Common myeloid progenitor, CD34-positive (primary cell): Measurements from ENCODE around the gene RNF44.

ENCODE experiments used
- CTCF ChIA-PET: fragments of 350-600 bp; sonication (Branson Sonifier 250); formaldehyde crosslinking; loops from one replicate; lab custom pipeline; 2021; ENCODE audit warnings: antibody characterized with exemption; lab: Charles Lee
- POLR2A ChIA-PET: fragments of 350-600 bp; sonication (Branson Sonifier 250); formaldehyde crosslinking; loops from one replicate; lab custom pipeline; 2021; ENCODE audit warnings: antibody characterized with exemption; lab: Charles Lee
- DNase-seq, 3 donors: peaks; one replicate each; pipeline versions ENCODE4 v3.0.0 to v3.0.0-alpha.2; 2013
- H3K27ac ChIP-seq, 2 experiments: 1 replicate in 1 of 2; 2 replicates in 1 of 2; pipeline ENCODE4 v1.7.0; 2013; ENCODE audit warnings: inconsistent platforms in 2 of 2, low read length in 2 of 2, mild to moderate bottlenecking in 2 of 2, low read depth in 1 of 2, moderate library complexity in 1 of 2; ENCODE audit not compliant: severe bottlenecking in 2 of 2, insufficient read depth in 1 of 2, poor library complexity in 1 of 2
- H3K27me3 ChIP-seq, 5 experiments: replicated peaks in 2 of 5; 1 replicate in 3 of 5; 2 replicates in 2 of 5; pipeline versions ENCODE4 v1.6.1 to v1.7.0; 2013; ENCODE audit warnings: low read length in 4 of 5, mild to moderate bottlenecking in 2 of 5, moderate library complexity in 2 of 5, inconsistent platforms in 1 of 5; ENCODE audit not compliant: insufficient read depth in 5 of 5, control insufficient read depth in 4 of 5
- H3K36me3 ChIP-seq, 4 experiments: 1 replicate in 2 of 4; 2 replicates in 2 of 4; pipeline versions ENCODE4 v1.6.1 to v1.7.0; 2013; ENCODE audit warnings: low read length in 3 of 4, control low read depth in 1 of 4, mild to moderate bottlenecking in 1 of 4; ENCODE audit not compliant: control insufficient read depth in 4 of 4, insufficient read depth in 4 of 4
- H3K4me1 ChIP-seq, 4 experiments: 1 replicate in 3 of 4; 2 replicates in 1 of 4; pipeline versions ENCODE4 v1.6.1 to v1.7.1; 2013; ENCODE audit warnings: low read length in 3 of 4, mild to moderate bottlenecking in 3 of 4, control low read depth in 1 of 4, inconsistent platforms in 1 of 4, moderate library complexity in 1 of 4; ENCODE audit not compliant: control insufficient read depth in 4 of 4, insufficient read depth in 4 of 4; ENCODE audit errors: control extremely low read depth in 1 of 4
- H3K4me3 ChIP-seq, 7 experiments: 1 replicate in 4 of 7; 2 replicates in 3 of 7; pipeline versions ENCODE4 v1.5.1 to v1.7.0; 2013; ENCODE audit warnings: mild to moderate bottlenecking in 7 of 7, low read length in 6 of 7, moderate library complexity in 6 of 7, inconsistent platforms in 2 of 7, low read depth in 2 of 7, control low read depth in 1 of 7; ENCODE audit not compliant: insufficient read depth in 4 of 7, control insufficient read depth in 1 of 7; ENCODE audit errors: extremely low read depth in 1 of 7
- H3K9me3 ChIP-seq, 5 experiments: 1 replicate in 4 of 5; 2 replicates in 1 of 5; pipeline versions ENCODE4 v1.6.1 to v1.7.1; 2013; ENCODE audit warnings: low read length in 4 of 5, mild to moderate bottlenecking in 2 of 5, inconsistent platforms in 1 of 5, low read depth in 1 of 5, moderate library complexity in 1 of 5; ENCODE audit not compliant: control insufficient read depth in 4 of 5, insufficient read depth in 2 of 5; ENCODE audit errors: control extremely low read depth in 1 of 5
- WGBS: methylation state at CpG from one replicate; pipeline ENCODE4 v1.1.5; 2013; ENCODE audit not compliant: insufficient coverage; 5-methylcytosine and 5-hydroxymethylcytosine counted together

RNF44 gene

GRCh38 chr5:176575488-176576422 is 38.6 kb upstream of the RNF44 start:
- peaks cover 0 to 5% (median 2%) of the 10 kb centered on the region in 5 experiments for H3K27me3 ChIP-seq
- 97% methylated on average over 33 of the region's 37 CpGs for WGBS
- no peak overlapping the region for H3K4me3 ChIP-seq
- no peak overlapping the region for H3K27ac ChIP-seq
- no peak for DNase-seq
- H3K36me3 ChIP-seq, result no peaks in the 10 kb centered on the region
- no peaks in the 10 kb centered on the region for H3K4me1 ChIP-seq
- POLR2A ChIA-PET, result no interaction called here
- H3K9me3 ChIP-seq, result no peaks in the 10 kb centered on the region
- CTCF ChIA-PET, result interaction anchor here (1.3 to 1.8 kb wide), 3 partner anchors 10 to 42 kb away, joined by 4 to 6 read pairs (median 5); no protein-coding TSS in a partner anchor

DNA sequence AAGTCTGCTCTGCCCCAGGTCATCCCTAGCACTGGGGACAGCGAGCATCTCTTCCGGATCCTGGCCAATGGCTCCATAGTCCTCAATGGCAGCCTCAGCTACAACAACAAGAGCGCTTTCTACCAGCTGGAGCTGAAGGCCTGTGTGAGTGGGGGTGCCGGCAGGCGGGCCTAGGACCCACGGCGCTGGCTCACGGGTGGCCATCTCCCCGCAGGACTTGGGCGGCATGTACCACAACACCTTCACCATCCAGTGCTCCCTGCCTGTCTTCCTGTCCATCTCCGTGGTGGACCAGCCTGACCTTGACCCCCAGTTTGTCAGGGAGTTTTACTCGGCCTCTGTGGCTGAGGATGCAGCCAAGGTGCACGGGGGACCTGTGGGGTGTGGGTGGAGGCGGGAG is 37.9 kb upstream of the RNF44 start:
- Histone ChIP-seq H3K27ac (no peak overlapping the region), H3K4me1 (no peaks in the 10 kb centered on the region), H3K4me3 (no peak overlapping the region), H3K9me3 (no peaks in the 10 kb centered on the region), H3K27me3 (peaks cover 0 to 5% (median 2%) of the 10 kb centered on the region in 5 experiments), H3K36me3 (no peaks in the 10 kb centered on the region)
- 97% methylated on average over 7 of the region's 14 CpGs for WGBS
- POLR2A ChIA-PET, result no interaction called here
- DNase-seq, result no peak
- CTCF ChIA-PET, result interaction anchor here (0.6 to 1.9 kb wide), 5 partner anchors 11 to 42 kb away, joined by 3 to 6 read pairs (median 5); no protein-coding TSS in a partner anchor

DNA sequence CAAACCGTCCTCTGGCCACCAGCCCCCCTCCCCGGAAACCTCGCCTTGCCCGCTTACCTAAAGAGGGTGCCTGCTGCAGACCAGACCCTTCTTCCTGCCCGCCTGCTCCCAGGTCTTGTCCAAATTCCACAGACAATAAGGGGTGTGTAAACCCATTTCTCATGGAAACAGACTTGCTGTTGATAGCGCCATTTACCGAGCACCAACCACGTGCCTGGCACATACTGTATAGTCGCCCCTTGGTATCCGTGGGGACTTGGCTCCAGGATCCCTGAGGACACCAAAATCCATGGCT is 37.0 kb upstream of the RNF44 start:
- DNase-seq, result no peak
- ChIA-PET POLR2A (interaction anchor here (1.0 kb wide), 1 partner anchor 13 kb away, joined by 3 read pairs; no protein-coding TSS in a partner anchor), CTCF (interaction anchor here (0.9 to 2.1 kb wide), 8 partner anchors 11 to 158 kb away, joined by 3 to 6 read pairs (median 4); no protein-coding TSS in a partner anchor)
- 51% methylated on average over 10 of the region's 10 CpGs for WGBS
- H3K4me1 ChIP-seq, result no peaks in the 10 kb centered on the region
- no peak overlapping the region for H3K27ac ChIP-seq
- H3K27me3 ChIP-seq, result peaks cover 0 to 5% (median 2%) of the 10 kb centered on the region in 5 experiments
- H3K36me3 ChIP-seq, result no peaks in the 10 kb centered on the region
- no peaks in the 10 kb centered on the region for H3K9me3 ChIP-seq
- no peak overlapping the region for H3K4me3 ChIP-seq

DNA sequence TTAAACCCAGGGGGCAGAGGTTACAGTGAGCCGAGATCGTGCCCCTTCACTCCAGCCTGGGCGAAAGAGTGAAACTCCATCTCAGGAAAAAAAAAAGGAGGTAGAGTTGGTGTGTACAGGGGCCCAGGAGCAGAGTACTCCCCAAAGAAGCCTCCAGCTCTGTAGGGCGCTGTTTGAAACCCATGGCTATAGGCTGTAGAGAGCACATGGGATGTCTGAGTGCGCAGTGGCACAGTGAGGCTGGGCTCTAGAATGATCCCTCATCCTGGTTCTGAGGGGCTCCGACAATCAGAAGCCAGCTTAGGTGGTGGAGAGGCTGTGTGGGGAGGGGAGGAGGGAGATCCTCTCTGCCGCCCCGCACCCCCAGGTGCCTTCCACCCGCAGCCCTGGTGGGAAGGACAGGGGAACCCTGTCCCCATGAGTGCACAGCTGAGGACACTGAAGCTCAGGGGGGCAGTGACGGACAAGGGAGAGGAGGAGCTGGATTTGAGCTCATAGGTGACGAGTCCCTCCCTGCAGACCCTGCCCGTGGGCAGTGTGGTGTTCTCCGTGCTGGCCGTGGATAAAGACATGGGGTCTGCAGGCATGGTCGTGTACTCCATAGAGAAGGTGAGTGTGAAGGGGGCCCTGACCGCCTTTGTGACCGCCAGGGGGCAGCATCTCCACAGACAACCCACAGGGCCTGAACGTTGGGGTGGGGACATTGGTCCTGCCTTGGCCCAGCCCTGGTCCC is 36.5 kb upstream of the RNF44 start:
- no peak overlapping the region for H3K4me3 ChIP-seq
- H3K4me1 ChIP-seq, result no peaks in the 10 kb centered on the region
- ChIA-PET POLR2A (interaction anchor here (1.0 kb wide), 1 partner anchor 14 kb away, joined by 3 read pairs; no protein-coding TSS in a partner anchor), CTCF (interaction anchor here (0.5 to 2.6 kb wide), 21 partner anchors 11 to 158 kb away, joined by 3 to 16 read pairs (median 3); partner anchors contain the start of gene TSPAN17)
- peak; percentile 47 to 72 (median 67) for DNase-seq
- H3K27me3 ChIP-seq, result peaks cover 0 to 5% (median 2%) of the 10 kb centered on the region in 5 experiments
- H3K9me3 ChIP-seq, result no peaks in the 10 kb centered on the region
- no peak overlapping the region for H3K27ac ChIP-seq
- WGBS, result 43% methylated on average over 16 of the region's 18 CpGs
- no peaks in the 10 kb centered on the region for H3K36me3 ChIP-seq

DNA sequence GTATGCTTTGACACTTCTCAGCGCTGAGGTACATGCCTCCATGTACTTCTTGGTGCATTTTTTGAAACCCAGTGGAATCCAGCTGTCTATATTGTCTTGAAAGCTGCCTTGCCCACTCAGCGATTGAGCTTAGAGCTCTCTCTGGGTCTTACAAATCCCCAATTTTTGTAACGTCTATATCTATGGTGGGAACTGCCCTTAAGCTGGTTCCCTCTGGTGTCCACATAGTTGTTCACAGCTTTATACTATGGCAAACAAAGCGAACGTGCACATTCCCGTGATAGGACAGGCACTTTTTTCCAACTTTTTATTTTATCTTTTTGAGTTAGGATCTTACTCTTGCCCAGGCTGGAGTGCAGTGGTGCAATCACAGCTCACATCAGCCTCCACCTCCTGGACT is 32.8 kb upstream of the RNF44 start:
- Histone ChIP-seq H3K36me3 (no peaks in the 10 kb centered on the region), H3K27me3 (peaks cover 0 to 5% (median 2%) of the 10 kb centered on the region in 5 experiments), H3K9me3 (peaks cover 0 to 4% (median 0%) of the 10 kb centered on the region in 5 experiments), H3K4me3 (no peak overlapping the region), H3K4me1 (no peaks in the 10 kb centered on the region), H3K27ac (no peak overlapping the region)
- DNase-seq, result peak; percentile 28 to 55 (median 41)
- WGBS, result 60% methylated on average over 6 of the region's 6 CpGs
- POLR2A ChIA-PET, result no interaction called here
- CTCF ChIA-PET, result interaction anchor here (0.8 to 1.5 kb wide), 9 partner anchors 9 to 210 kb away, joined by 3 to 6 read pairs (median 4); no protein-coding TSS in a partner anchor

DNA sequence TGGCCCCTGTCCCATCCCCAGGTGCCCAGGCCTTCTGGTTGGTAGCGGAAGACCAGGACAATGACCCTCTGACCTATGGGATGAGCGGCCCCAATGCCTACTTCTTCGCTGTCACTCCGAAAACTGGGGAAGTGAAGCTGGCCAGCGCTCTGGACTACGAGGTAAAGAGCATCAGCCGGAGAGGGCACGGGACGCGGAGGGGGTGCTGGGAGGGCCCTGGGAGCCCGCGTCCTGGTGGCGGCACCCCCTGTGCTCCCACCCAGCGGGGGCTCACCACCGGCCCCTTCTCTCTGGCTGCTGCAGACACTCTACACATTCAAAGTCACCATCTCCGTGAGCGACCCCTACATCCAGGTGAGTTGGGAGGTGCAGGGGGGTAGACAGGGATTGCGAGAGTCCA is 31.5 kb upstream of the RNF44 start:
- Histone ChIP-seq H3K36me3 (no peaks in the 10 kb centered on the region), H3K4me1 (no peaks in the 10 kb centered on the region), H3K4me3 (no peak overlapping the region), H3K27me3 (peaks cover 0 to 5% (median 2%) of the 10 kb centered on the region in 5 experiments), H3K27ac (no peak overlapping the region), H3K9me3 (peaks cover 0 to 4% (median 0%) of the 10 kb centered on the region in 5 experiments)
- ChIA-PET POLR2A (no interaction called here), CTCF (interaction anchor here (1.1 kb wide), 1 partner anchor 17 kb away, joined by 3 read pairs; no protein-coding TSS in a partner anchor)
- no peak for DNase-seq
- 91% methylated on average over 10 of the region's 18 CpGs for WGBS
